Measurements from ENCODE around the gene PMS1. TPM values are rescaled to one million over a fixed set of nuclear protein-coding genes. Genes with fewer than 3 reads are reported as not detected.

The PMS1 gene
- total RNA-seq, 4 donors from 2014 or later = 6.3 to 15.4 (median 13.2) TPM

DNA sequence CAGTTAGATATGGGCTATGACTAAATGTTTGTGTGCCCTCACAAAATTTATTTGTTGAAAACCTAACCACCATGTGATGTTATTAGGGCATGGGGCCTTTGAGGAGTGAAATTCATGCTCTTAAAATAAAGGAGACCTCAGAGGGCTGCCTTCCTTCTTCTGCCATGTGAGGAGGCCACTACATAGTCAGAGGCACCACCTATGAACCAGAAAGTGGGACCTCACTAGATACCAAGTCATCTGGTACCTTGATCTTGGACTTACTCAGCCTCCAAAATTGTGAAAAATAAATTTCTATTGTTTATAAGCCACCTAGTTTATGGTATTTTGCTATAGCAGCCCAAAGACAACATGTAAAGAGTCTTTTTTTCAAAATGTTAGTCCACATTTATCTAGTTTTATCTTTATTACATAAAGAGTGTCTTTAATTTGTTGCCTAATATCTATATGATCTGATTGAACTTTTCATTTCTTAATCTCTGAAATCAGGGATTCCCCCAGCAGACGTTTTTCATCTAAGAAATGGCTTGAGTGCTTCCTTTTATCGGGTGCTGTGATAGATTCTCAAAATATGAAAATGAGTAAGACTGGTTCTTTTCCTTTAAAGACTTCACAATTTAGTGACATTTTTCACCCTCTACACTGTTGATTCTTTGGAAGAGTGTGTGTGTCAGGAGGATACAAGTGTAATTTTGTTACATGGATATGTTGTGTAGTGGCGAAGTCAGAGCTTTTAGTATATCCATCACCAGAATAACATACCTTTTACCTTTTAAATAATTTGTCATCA lies 34.2 kb downstream of the PMS1 start:
- no peak for TF ChIP-seq POLR2A (IDR thresholded peaks at IDR 0.05)
- TF ChIP-seq, protein P1, sequence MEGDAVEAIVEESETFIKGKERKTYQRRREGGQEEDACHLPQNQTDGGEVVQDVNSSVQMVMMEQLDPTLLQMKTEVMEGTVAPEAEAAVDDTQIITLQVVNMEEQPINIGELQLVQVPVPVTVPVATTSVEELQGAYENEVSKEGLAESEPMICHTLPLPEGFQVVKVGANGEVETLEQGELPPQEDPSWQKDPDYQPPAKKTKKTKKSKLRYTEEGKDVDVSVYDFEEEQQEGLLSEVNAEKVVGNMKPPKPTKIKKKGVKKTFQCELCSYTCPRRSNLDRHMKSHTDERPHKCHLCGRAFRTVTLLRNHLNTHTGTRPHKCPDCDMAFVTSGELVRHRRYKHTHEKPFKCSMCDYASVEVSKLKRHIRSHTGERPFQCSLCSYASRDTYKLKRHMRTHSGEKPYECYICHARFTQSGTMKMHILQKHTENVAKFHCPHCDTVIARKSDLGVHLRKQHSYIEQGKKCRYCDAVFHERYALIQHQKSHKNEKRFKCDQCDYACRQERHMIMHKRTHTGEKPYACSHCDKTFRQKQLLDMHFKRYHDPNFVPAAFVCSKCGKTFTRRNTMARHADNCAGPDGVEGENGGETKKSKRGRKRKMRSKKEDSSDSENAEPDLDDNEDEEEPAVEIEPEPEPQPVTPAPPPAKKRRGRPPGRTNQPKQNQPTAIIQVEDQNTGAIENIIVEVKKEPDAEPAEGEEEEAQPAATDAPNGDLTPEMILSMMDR (IDR thresholded peaks at IDR 0.05) = no peak
- intact Hi-C loops (cut with DNase I) = no loop called here
- WGBS, 2 donors = 60 to 78% methylated on average over 3 of the region's 3 CpGs

GRCh38 chr2:189819297-189819704 lies 35.1 kb downstream of the PMS1 start:
- no peak for DNase-seq
- H3K27ac ChIP-seq = no peak overlapping the region
- intact Hi-C loops (cut with DNase I) = no loop called here
- no peaks in the 10 kb centered on the region for H3K27me3 ChIP-seq
- H3K4me1 ChIP-seq = no peaks in the 10 kb centered on the region
- H3K36me3 ChIP-seq = peaks cover 0 to 56% (median 0%) of the 10 kb centered on the region in 3 donors
- 79 to 82% methylated on average over 1 of the region's 1 CpG for WGBS, 2 donors
- TF ChIP-seq, protein P1 (IDR thresholded peaks at IDR 0.05) = no peak
- TF ChIP-seq POLR2A (IDR thresholded peaks at IDR 0.05) = no peak
- no peaks in the 10 kb centered on the region for H3K9me3 ChIP-seq
- H3K4me3 ChIP-seq = no peak overlapping the region

More for the DNA sequence above, 34.2 kb downstream of the PMS1 start:
- Histone ChIP-seq H3K27me3 (no peaks in the 10 kb centered on the region), H3K4me3 (no peak overlapping the region), H3K4me1 (no peaks in the 10 kb centered on the region), H3K9me3 (no peaks in the 10 kb centered on the region), H3K27ac (no peak overlapping the region), H3K36me3 (peaks cover 0 to 61% (median 0%) of the 10 kb centered on the region in 3 donors)
- DNase-seq = no peak

GRCh38 chr2:189821953-189822748 lies 37.9 kb downstream of the PMS1 start:
- 92 to 93% methylated on average over 28 to 32 of the region's 33 CpGs for WGBS, 2 donors
- Histone ChIP-seq H3K9me3 (no peaks in the 10 kb centered on the region), H3K4me1 (no peaks in the 10 kb centered on the region), H3K27ac (no peak overlapping the region), H3K4me3 (no peak overlapping the region), H3K27me3 (no peaks in the 10 kb centered on the region), H3K36me3 (peaks cover 0 to 46% (median 0%) of the 10 kb centered on the region in 3 donors)
- no peak for TF ChIP-seq POLR2A (IDR thresholded peaks at IDR 0.05)
- TF ChIP-seq, protein P1 (IDR thresholded peaks at IDR 0.05) = no peak
- no peak for DNase-seq
- intact Hi-C loops (cut with DNase I) = no loop called here

- TF ChIP-seq, protein P1 (IDR thresholded peaks at IDR 0.05) = no peak
- TF ChIP-seq POLR2A (IDR thresholded peaks at IDR 0.05) = no peak
- H3K4me1 ChIP-seq = no peaks in the 10 kb centered on the region
- no peaks in the 10 kb centered on the region for H3K27me3 ChIP-seq
- peaks cover 0 to 23% (median 0%) of the 10 kb centered on the region in 3 donors for H3K36me3 ChIP-seq
- 83 to 97% methylated on average over 3 of the region's 3 CpGs for WGBS, 2 donors
- no peak overlapping the region for H3K27ac ChIP-seq
- DNase-seq = no peak
- H3K4me3 ChIP-seq = no peak overlapping the region
- intact Hi-C loops (cut with DNase I) = no loop called here
- H3K9me3 ChIP-seq = no peaks in the 10 kb centered on the region
Measured at GRCh38 chr2:189824694-189825396, 40.6 kb downstream of the PMS1 start.

Data from esophagus squamous epithelium (tissue), 5 donors.